Osteoblast (primary cell): ENCODE results near the gene MAGEC2. TPM values are rescaled to one million over a fixed set of nuclear protein-coding genes. Genes with fewer than 3 reads are reported as not detected.

Experiments used
- DNase-seq: peaks from one replicate; pipeline ENCODE4 v3.0.0; 2011; ENCODE audit warnings: low spot score, mixed read lengths; ENCODE audit not compliant: insufficient read length; ENCODE audit errors: missing footprints
- H2AFZ ChIP-seq: 2 replicates; pipeline ENCODE4 v1.6.0; 2011; ENCODE audit warnings: mild to moderate bottlenecking, low read length
- H3K27ac ChIP-seq: 2 replicates; pipeline ENCODE4 v1.5.1; 2011; ENCODE audit warnings: mild to moderate bottlenecking, low read depth, low read length, moderate library complexity
- H3K27me3 ChIP-seq: 2 replicates; pipeline ENCODE4 v1.6.0; 2012; ENCODE audit warnings: mild to moderate bottlenecking, control low read depth, inconsistent platforms, low read length, moderate library complexity; ENCODE audit not compliant: insufficient read depth
- H3K36me3 ChIP-seq: 2 replicates; pipeline ENCODE4 v1.5.1; 2011; ENCODE audit warnings: mild to moderate bottlenecking, low read length, control low read depth, moderate library complexity; ENCODE audit not compliant: insufficient read depth
- H3K4me1 ChIP-seq: 2 replicates; pipeline ENCODE4 v1.5.1; 2011; ENCODE audit warnings: mild to moderate bottlenecking, low read length, control low read depth, moderate library complexity; ENCODE audit not compliant: insufficient read depth
- H3K4me2 ChIP-seq: 2 replicates; pipeline ENCODE4 v1.6.0; 2011; ENCODE audit warnings: mild to moderate bottlenecking, low read length; ENCODE audit not compliant: insufficient read depth
- H3K4me3 ChIP-seq: fragments of 200-600 bp; sonication (generic); 3 replicates; pipeline ENCODE4 v1.5.1; 2012; ENCODE audit warnings: mild to moderate bottlenecking, low read length, inconsistent platforms; ENCODE audit not compliant: insufficient read depth
- H3K79me2 ChIP-seq: 2 replicates; pipeline ENCODE4 v1.6.0; 2012; ENCODE audit warnings: mild to moderate bottlenecking, low read length, control low read depth, inconsistent platforms; ENCODE audit not compliant: insufficient read depth
- H3K9me3 ChIP-seq: 2 replicates; pipeline ENCODE4 v1.5.1; 2011; ENCODE audit warnings: low read depth, low read length, control low read depth
- H4K20me1 ChIP-seq: 2 replicates; pipeline ENCODE4 v1.6.0; 2012; ENCODE audit warnings: mild to moderate bottlenecking, low read length, control low read depth; ENCODE audit not compliant: insufficient read depth
- CTCF ChIP-seq: IDR thresholded peaks from 2 replicates; pipeline ENCODE4 v1.5.1; 2011; ENCODE audit warnings: mild to moderate bottlenecking, low read depth, low read length, moderate library complexity; ENCODE audit errors: extremely low read depth
- total RNA-seq: library from RNA; depleted of rRNA; stranded (reverse); fragments of >200 nt; gene quantifications from 2 replicates; pipeline ENCODE4 v1.2.3, GENCODE V29; 2012

The MAGEC2 gene
- total RNA-seq, 1 donor, result not detected

GRCh38 chrX:142184756-142185602, 20.1 kb downstream of the MAGEC2 start:
- Histone ChIP-seq H3K36me3 (no peaks in the 10 kb centered on the region), H4K20me1 (no peaks in the 10 kb centered on the region), H3K27me3 (no peaks in the 10 kb centered on the region), H3K79me2 (no peaks in the 10 kb centered on the region), H2AFZ (no peak overlapping the region), H3K4me3 (no peak overlapping the region), H3K9me3 (no peaks in the 10 kb centered on the region), H3K4me2 (no peak overlapping the region), H3K4me1 (no peaks in the 10 kb centered on the region), H3K27ac (no peak overlapping the region)
- no peak for TF ChIP-seq CTCF
- DNase-seq, result no peak

GRCh38 chrX:142156567-142156966, 48.5 kb downstream of the MAGEC2 start:
- no peak overlapping the region for H3K4me2 ChIP-seq
- TF ChIP-seq CTCF, result no peak
- no peak overlapping the region for H3K27ac ChIP-seq
- H3K4me1 ChIP-seq, result no peaks in the 10 kb centered on the region
- H3K27me3 ChIP-seq, result no peaks in the 10 kb centered on the region
- H3K36me3 ChIP-seq, result no peaks in the 10 kb centered on the region
- H3K79me2 ChIP-seq, result no peaks in the 10 kb centered on the region
- DNase-seq, result no peak
- H3K9me3 ChIP-seq, result no peaks in the 10 kb centered on the region
- no peaks in the 10 kb centered on the region for H4K20me1 ChIP-seq
- H3K4me3 ChIP-seq, result no peak overlapping the region
- H2AFZ ChIP-seq, result no peak overlapping the region
